Mesenteric fat pad (tissue), 1 donor: ENCODE results near the gene CRELD1. TPM values are rescaled to one million over a fixed set of nuclear protein-coding genes. Genes with fewer than 3 reads are reported as not detected.
A peak's percentile ranks its signal among the peaks of the same experiment; 100 is the strongest.
"Not testable (repeated sequence)": the region's sequence is repeated elsewhere in the genome, so short reads cannot be mapped to it uniquely, and the experiment has no call there.

Experiments
- DNase-seq: peaks from one replicate; pipeline ENCODE4 v3.0.0-alpha.2; 2020; ENCODE audit warnings: low spot score
- long read RNA-seq: library from polyadenylated mRNA; unstranded; transcript quantifications from one replicate; pipeline ENCODE4 v2.0.0, GENCODE V29; 2020
- total RNA-seq: library from RNA; stranded (reverse); fragmentation: NEBNext Ultra II Directional; extraction: Animal tissue kit (Norgen Biotek cat#: 25700); gene quantifications from one replicate; pipeline ENCODE4 v1.2.1, GENCODE V29; 2021
- donor health status: DM: yes; HTN: yes; CAD: no.

Gene CRELD1
- 24.8 TPM for total RNA-seq
- long read RNA-seq, transcript CRELD1-203 (11 exons, 1,728 nt): minor isoform, 45 of 218 reads
- long read RNA-seq, transcript CRELD1-202 (10 exons, 2,696 nt): minor isoform, 15 of 218 reads
- long read RNA-seq, transcript CRELD1-206 (11 exons, 1,778 nt): major isoform, 121 of 218 reads
- long read RNA-seq, partial matches to known transcripts: 8 of 218 reads
- long read RNA-seq, other reads (novel, unspliced or antisense): 24 of 218 reads

- DNase-seq: peak; percentile 97
Observed at GRCh38 chr3:9933561-9934234, at the start of gene CRELD1. Gene CRELD1, plus strand, starts transcription at chr3:9933834. Its CDS starts 605 bp downstream, at chr3:9934439.

- DNase-seq: no peak
Observed at GRCh38 chr3:9884555-9885165, 49.0 kb upstream of the CRELD1 start.

- no peak for DNase-seq
Observed at GRCh38 chr3:9886328-9886727, 47.3 kb upstream of the CRELD1 start.

- DNase-seq: no peak
Observed at GRCh38 chr3:9887480-9887879, 46.2 kb upstream of the CRELD1 start.

GRCh38 chr3:9888540-9888939 lies 45.1 kb upstream of the CRELD1 start:
- no peak for DNase-seq

- DNase-seq: no peak
Observed at GRCh38 chr3:9889405-9889804, 44.2 kb upstream of the CRELD1 start.

GRCh38 chr3:9890249-9891071 lies 43.2 kb upstream of the CRELD1 start, which contains the start of gene JAGN1:
Gene JAGN1, plus strand, starts transcription at chr3:9890610. Its CDS starts 113 bp downstream, at chr3:9890723.
- DNase-seq: peak; percentile 95

GRCh38 chr3:9891072-9891622 lies 42.5 kb upstream of the CRELD1 start:
- DNase-seq: no peak

- DNase-seq: no peak
Observed at GRCh38 chr3:9893739-9894138, 39.9 kb upstream of the CRELD1 start.

- not testable (repeated sequence) for DNase-seq
Observed at GRCh38 chr3:9895715-9896114, 37.9 kb upstream of the CRELD1 start.

GRCh38 chr3:9896755-9897407 lies 36.8 kb upstream of the CRELD1 start:
- not testable (repeated sequence) for DNase-seq

GRCh38 chr3:9897408-9898372 lies 35.9 kb upstream of the CRELD1 start:
- DNase-seq: no peak

GRCh38 chr3:9898467-9899241 lies 35.0 kb upstream of the CRELD1 start:
- no peak for DNase-seq

- DNase-seq: no peak
Observed at GRCh38 chr3:9899289-9899791, 34.3 kb upstream of the CRELD1 start.

- DNase-seq: not testable (repeated sequence)
Observed at GRCh38 chr3:9900965-9901415, 32.6 kb upstream of the CRELD1 start.

GRCh38 chr3:9901967-9902366 lies 31.7 kb upstream of the CRELD1 start:
- no peak for DNase-seq

- DNase-seq: no peak
Observed at GRCh38 chr3:9902372-9903237, 31.0 kb upstream of the CRELD1 start, which contains the start of gene IL17RE. Gene IL17RE, plus strand, starts transcription at chr3:9902848. Its CDS starts 85 bp downstream, at chr3:9902933.
